Sigmoid colon (tissue), 4 donors: ENCODE measurements around the gene SLC7A8.

Experiments
- POLR2A ChIP-seq, 2 donors: fragments of 450-650 bp; IDR thresholded peaks; one replicate each; pipeline ENCODE4 v1.6.1; 2016; ENCODE audit warnings: antibody characterized with exemption in 2 of 2, mild to moderate bottlenecking in 2 of 2, moderate library complexity in 2 of 2
- POLR2AphosphoS5 ChIP-seq, 4 donors: sonication (generic); formaldehyde crosslinking; IDR thresholded peaks; one replicate each; pipeline ENCODE4 v1.6.1; 2017; ENCODE audit warnings: antibody characterized with exemption in 4 of 4
- TF ChIP-seq, protein P1 (sequence below), 4 experiments: fragments of 450-650 bp in 3 of 4; fragments of 200-600 bp in 1 of 4; IDR thresholded peaks; one replicate each; pipeline ENCODE4 v1.5.1; 2016 to 2019; ENCODE audit warnings: antibody characterized with exemption in 4 of 4, mild to moderate bottlenecking in 3 of 4, moderate library complexity in 2 of 4

GRCh38 chr14:23086565-23086964 lies 96.9 kb downstream of the SLC7A8 start:
- TF ChIP-seq, protein P1, sequence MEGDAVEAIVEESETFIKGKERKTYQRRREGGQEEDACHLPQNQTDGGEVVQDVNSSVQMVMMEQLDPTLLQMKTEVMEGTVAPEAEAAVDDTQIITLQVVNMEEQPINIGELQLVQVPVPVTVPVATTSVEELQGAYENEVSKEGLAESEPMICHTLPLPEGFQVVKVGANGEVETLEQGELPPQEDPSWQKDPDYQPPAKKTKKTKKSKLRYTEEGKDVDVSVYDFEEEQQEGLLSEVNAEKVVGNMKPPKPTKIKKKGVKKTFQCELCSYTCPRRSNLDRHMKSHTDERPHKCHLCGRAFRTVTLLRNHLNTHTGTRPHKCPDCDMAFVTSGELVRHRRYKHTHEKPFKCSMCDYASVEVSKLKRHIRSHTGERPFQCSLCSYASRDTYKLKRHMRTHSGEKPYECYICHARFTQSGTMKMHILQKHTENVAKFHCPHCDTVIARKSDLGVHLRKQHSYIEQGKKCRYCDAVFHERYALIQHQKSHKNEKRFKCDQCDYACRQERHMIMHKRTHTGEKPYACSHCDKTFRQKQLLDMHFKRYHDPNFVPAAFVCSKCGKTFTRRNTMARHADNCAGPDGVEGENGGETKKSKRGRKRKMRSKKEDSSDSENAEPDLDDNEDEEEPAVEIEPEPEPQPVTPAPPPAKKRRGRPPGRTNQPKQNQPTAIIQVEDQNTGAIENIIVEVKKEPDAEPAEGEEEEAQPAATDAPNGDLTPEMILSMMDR (IDR thresholded peaks at IDR 0.05) = no peak
- no peak for TF ChIP-seq POLR2A (IDR thresholded peaks at IDR 0.05)
- TF ChIP-seq POLR2AphosphoS5 (IDR thresholded peaks at IDR 0.05) = no peak
